Ishikawa (cell line): Measurements from ENCODE around the gene SLC30A2.

Experiments used
- CEBPB ChIP-seq: IDR thresholded peaks from 2 replicates; pipeline ENCODE4 v1.6.1; 2012
- CREB1 ChIP-seq: IDR thresholded peaks from 2 replicates; pipeline ENCODE4 v1.6.1; 2012; ENCODE audit warnings: low read depth
- EGR1 ChIP-seq: IDR thresholded peaks from 2 replicates; pipeline ENCODE4 v1.6.1; 2012
- EP300 ChIP-seq: IDR thresholded peaks from 2 replicates; pipeline ENCODE4 v1.6.1; 2012; ENCODE audit warnings: borderline replicate concordance
- FOXM1 ChIP-seq: IDR thresholded peaks from 2 replicates; pipeline ENCODE4 v1.6.1; 2012; ENCODE audit warnings: low read depth, borderline replicate concordance
- MAX ChIP-seq: IDR thresholded peaks from 2 replicates; pipeline ENCODE4 v1.6.1; 2012
- NFIC ChIP-seq: IDR thresholded peaks from 2 replicates; pipeline ENCODE4 v1.6.1; 2012
- RAD21 ChIP-seq: IDR thresholded peaks from 2 replicates; pipeline ENCODE4 v1.6.1; 2012; ENCODE audit warnings: low read depth
- REST ChIP-seq: IDR thresholded peaks from 2 replicates; pipeline ENCODE4 v1.6.1; 2012; ENCODE audit warnings: low read depth, mild to moderate bottlenecking
- TAF1 ChIP-seq: IDR thresholded peaks from 2 replicates; pipeline ENCODE4 v1.6.1; 2012; ENCODE audit warnings: low read depth, mild to moderate bottlenecking
- TCF12 ChIP-seq: IDR thresholded peaks from 2 replicates; pipeline ENCODE4 v1.6.1; 2012; ENCODE audit warnings: low read depth
- TEAD4 ChIP-seq: IDR thresholded peaks from 2 replicates; pipeline ENCODE4 v1.6.1; 2012
- USF1 ChIP-seq: IDR thresholded peaks from 2 replicates; pipeline ENCODE4 v1.6.1; 2012
- YY1 ChIP-seq: IDR thresholded peaks from 2 replicates; pipeline ENCODE4 v1.6.1; 2012; ENCODE audit warnings: low read depth
- ZBTB7A ChIP-seq: IDR thresholded peaks from 2 replicates; pipeline ENCODE4 v1.6.1; 2012; ENCODE audit warnings: low read depth

The SLC30A2 gene

GRCh38 chr1:26059906-26060305 lies 14.0 kb upstream of the SLC30A2 start:
- TF ChIP-seq EP300 (no peak), TCF12 (no peak), REST (no peak), FOXM1 (no peak), ZBTB7A (no peak), MAX (no peak), USF1 (no peak), NFIC (no peak), RAD21 (no peak), TEAD4 (no peak), CREB1 (no peak), CEBPB (no peak), TAF1 (no peak), EGR1 (no peak)

GRCh38 chr1:26058052-26058595 lies 12.2 kb upstream of the SLC30A2 start:
- TF ChIP-seq ZBTB7A = no peak
- no peak for TF ChIP-seq TAF1
- no peak for TF ChIP-seq YY1
- no peak for TF ChIP-seq REST
- TF ChIP-seq FOXM1 = no peak

- TF ChIP-seq CREB1 (no peak), USF1 (no peak), TEAD4 (no peak), FOXM1 (no peak), TCF12 (no peak), TAF1 (no peak), EGR1 (no peak), EP300 (no peak), RAD21 (no peak), REST (no peak), YY1 (no peak), MAX (no peak), CEBPB (no peak), NFIC (no peak)
These were observed 11.3 kb upstream of the SLC30A2 start for GRCh38 chr1:26057189-26057588.

GRCh38 chr1:26055041-26055440 lies 9.1 kb upstream of the SLC30A2 start:
- TF ChIP-seq EP300 (no peak), YY1 (no peak), EGR1 (no peak), REST (no peak), USF1 (no peak), CEBPB (no peak), CREB1 (no peak), RAD21 (no peak), NFIC (no peak), ZBTB7A (no peak), FOXM1 (no peak), TCF12 (no peak), TEAD4 (no peak), TAF1 (no peak), MAX (no peak)
